Ovary (tissue), 3 donors: Measurements from ENCODE around the gene C9orf78.

Experiments used
- EP300 ChIP-seq: sonication (generic); formaldehyde crosslinking; IDR thresholded peaks from one replicate; pipeline ENCODE4 v1.6.1; 2017; ENCODE audit warnings: antibody characterized with exemption
- POLR2A ChIP-seq: fragments of 450-650 bp; IDR thresholded peaks from one replicate; pipeline ENCODE4 v1.6.1; 2017; ENCODE audit warnings: antibody characterized with exemption, mild to moderate bottlenecking, moderate library complexity
- TF ChIP-seq, protein P1 (sequence below), 3 donors: fragments of 450-650 bp in 2 of 3; fragments of 200-600 bp in 1 of 3; IDR thresholded peaks; one replicate each; pipeline versions ENCODE4 v1.5.1 to v1.8.0; 2016 to 2022; ENCODE audit warnings: antibody characterized with exemption in 3 of 3, mild to moderate bottlenecking in 1 of 3
- donor health status: DM: no; HTN: no; CAD: no.

- TF ChIP-seq, protein P1, sequence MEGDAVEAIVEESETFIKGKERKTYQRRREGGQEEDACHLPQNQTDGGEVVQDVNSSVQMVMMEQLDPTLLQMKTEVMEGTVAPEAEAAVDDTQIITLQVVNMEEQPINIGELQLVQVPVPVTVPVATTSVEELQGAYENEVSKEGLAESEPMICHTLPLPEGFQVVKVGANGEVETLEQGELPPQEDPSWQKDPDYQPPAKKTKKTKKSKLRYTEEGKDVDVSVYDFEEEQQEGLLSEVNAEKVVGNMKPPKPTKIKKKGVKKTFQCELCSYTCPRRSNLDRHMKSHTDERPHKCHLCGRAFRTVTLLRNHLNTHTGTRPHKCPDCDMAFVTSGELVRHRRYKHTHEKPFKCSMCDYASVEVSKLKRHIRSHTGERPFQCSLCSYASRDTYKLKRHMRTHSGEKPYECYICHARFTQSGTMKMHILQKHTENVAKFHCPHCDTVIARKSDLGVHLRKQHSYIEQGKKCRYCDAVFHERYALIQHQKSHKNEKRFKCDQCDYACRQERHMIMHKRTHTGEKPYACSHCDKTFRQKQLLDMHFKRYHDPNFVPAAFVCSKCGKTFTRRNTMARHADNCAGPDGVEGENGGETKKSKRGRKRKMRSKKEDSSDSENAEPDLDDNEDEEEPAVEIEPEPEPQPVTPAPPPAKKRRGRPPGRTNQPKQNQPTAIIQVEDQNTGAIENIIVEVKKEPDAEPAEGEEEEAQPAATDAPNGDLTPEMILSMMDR (IDR thresholded peaks at IDR 0.05): no peak
- TF ChIP-seq EP300 (no peak), POLR2A (no peak)
Observed at GRCh38 chr9:129860653-129861446, 25.8 kb upstream of the C9orf78 start.
